Smooth muscle cell of the brain vasculature (primary cell): ENCODE results near the gene FNDC10.
"Not testable (repeated sequence)": the region's sequence is repeated elsewhere in the genome, so short reads cannot be mapped to it uniquely, and the experiment has no call there.

Experiments
- DNase-seq: peaks from one replicate; pipeline ENCODE4 v3.0.0-alpha.2; 2012; ENCODE audit warnings: low read depth, low spot score

Gene FNDC10

GRCh38 chr1:1567891-1568291 lies 32.0 kb downstream of the FNDC10 start:
- no peak for DNase-seq

DNA sequence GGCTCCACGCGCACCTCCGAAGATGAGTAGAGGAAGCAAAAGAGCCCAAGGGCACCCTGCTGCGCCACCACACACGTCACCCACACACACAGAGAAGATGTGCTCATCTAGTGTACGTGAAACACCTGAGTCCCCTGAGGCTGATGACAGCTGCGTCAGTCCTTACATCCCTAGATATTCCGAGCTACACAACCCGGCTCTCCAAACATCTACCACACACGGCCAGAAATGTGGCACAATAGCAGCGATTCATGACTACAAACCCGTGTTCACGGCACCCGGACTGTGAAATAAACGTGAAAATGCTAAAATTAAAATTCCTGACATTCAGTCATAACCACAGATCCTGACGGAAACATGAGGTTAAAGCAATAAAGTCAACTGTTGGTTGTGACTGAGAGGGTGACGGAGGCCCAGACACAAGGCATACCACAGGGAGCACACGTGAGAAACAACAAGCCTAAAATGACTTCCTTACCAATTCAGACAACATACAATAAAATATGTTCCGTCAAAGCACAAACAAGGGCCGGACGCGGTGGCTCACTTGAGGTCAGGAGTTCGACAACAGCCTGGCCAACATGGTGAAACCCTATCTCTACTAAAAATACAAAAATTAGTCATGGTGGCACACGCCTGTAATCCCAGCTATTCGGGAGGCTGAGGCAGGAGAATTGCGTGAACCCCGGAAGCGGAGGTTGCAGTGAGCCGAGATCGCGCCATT lies 32.6 kb downstream of the FNDC10 start:
- DNase-seq: no peak

GRCh38 chr1:1565340-1565739 lies 34.6 kb downstream of the FNDC10 start:
- DNase-seq: no peak

DNA sequence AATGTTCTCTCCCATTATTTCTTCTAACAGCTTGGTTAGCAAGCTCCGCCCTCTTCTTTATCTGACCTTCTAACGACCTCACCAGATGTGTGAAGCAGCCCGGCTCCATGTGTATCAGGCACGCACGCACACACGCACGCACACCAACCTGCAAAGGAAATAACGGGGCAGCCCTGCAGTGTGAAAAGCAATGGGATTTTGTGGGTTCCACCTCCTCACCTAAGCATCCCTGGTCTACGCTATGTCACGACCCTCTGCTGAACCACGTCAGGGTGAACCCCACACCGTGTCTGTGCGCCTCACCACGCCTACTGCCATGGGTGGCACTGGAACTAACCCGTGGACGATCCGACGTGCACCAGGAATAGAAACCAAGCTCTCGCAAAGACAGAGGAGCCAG lies 35.7 kb downstream of the FNDC10 start:
- no peak for DNase-seq

DNA sequence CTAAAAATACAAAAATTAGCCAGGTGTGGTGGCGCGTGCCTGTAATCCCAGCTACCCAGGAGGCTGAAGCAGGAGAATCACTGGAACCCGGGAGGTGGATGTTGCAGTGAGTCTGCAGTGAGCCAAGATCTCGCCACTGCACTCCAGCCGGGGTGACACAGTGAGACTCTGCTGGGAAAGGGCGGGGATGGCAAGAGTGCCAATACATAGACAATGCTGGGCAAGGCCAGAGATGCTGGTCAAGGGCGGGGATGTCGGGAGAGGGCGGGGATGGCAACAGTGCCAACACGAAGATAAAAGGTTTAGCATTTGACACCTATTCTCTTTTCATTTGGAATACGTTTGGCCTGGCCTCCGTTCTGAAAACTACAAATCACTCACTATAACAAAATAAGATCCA lies 36.2 kb downstream of the FNDC10 start:
- DNase-seq: no peak

GRCh38 chr1:1562556-1563195 lies 37.3 kb downstream of the FNDC10 start:
- no peak for DNase-seq

- DNase-seq: no peak
Measured at GRCh38 chr1:1561801-1562470, 38.0 kb downstream of the FNDC10 start.

DNA sequence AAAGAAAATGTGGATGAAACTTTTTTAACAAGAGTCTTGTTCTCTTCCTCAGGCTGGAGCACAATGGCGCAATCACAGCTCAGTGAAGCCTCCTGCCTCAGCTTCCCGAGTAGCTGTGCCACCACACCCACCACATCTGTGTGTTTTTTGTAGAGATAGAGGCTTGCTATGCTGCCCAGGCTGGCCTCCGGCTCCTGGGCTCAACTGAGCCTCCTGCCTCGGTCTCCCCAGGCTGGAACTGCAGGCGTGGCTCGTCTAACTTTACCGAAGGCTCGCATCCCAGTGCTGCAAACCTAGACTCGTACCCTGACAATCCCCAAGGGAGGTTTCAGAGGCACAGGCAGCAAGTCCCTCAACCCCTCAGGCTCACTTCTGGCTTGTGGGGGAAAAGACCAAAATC lies 39.8 kb downstream of the FNDC10 start:
- DNase-seq: no peak

DNA sequence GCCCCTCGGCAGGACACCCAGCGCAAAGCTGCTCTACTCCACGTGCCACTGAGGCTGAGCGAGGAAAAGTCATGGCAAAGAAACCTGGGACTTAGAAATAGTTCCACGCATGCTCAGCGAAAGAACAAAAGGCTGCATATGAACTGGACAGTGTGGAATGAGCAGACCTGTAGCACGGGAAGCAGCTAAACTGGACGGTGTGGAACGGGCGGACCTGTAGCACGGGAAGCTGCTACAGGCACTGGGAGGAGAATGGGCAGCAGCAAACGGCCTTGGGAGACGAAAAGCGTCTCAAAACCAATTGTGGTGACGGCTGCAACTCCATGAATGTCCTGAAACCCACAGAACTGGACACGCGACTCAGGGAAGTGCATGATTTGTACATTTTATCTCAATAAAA lies 40.9 kb downstream of the FNDC10 start:
- no peak for DNase-seq

- no peak for DNase-seq
Measured at GRCh38 chr1:1558591-1558990, 41.3 kb downstream of the FNDC10 start.

DNA sequence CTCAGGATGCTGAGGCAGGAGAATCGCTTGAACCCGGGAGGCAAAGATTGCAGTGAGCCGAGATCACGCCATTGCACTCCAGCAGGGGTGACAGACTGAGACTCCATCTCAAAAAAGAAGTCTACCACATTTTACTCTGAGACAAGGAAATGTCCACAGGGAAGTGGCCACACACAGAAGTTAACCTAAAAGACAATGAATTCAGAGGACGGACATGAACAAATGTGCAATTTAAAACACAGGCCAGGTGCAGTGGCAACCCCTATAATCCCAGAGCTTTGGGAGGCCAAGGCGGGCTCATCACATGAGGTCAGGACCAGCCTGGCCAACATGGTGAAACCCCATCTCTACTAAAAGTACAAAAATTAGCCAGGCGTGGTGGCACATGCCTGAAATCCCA lies 42.2 kb downstream of the FNDC10 start:
- not testable (repeated sequence) for DNase-seq

DNA sequence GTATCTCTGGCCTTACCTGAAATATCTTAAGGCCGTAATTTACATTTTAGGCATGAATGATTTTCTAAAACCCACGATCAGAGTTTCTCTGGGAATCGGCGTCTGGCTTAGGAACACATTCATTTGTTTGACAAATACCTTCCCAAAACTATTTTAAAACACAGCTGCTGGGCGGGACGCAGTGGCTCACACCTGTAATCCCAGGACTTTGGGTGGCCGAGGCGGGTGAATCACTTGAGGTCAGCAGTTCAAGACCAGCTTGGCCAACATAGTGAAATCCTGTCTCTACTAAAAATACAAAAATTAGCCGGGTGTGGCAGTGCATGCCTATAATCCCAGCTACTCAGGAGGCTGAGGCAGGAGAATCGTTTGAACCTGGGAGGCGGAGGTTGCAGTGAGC lies 43.0 kb downstream of the FNDC10 start:
- DNase-seq: not testable (repeated sequence)

- no peak for DNase-seq
Measured at GRCh38 chr1:1556505-1556904, 43.4 kb downstream of the FNDC10 start.

DNA sequence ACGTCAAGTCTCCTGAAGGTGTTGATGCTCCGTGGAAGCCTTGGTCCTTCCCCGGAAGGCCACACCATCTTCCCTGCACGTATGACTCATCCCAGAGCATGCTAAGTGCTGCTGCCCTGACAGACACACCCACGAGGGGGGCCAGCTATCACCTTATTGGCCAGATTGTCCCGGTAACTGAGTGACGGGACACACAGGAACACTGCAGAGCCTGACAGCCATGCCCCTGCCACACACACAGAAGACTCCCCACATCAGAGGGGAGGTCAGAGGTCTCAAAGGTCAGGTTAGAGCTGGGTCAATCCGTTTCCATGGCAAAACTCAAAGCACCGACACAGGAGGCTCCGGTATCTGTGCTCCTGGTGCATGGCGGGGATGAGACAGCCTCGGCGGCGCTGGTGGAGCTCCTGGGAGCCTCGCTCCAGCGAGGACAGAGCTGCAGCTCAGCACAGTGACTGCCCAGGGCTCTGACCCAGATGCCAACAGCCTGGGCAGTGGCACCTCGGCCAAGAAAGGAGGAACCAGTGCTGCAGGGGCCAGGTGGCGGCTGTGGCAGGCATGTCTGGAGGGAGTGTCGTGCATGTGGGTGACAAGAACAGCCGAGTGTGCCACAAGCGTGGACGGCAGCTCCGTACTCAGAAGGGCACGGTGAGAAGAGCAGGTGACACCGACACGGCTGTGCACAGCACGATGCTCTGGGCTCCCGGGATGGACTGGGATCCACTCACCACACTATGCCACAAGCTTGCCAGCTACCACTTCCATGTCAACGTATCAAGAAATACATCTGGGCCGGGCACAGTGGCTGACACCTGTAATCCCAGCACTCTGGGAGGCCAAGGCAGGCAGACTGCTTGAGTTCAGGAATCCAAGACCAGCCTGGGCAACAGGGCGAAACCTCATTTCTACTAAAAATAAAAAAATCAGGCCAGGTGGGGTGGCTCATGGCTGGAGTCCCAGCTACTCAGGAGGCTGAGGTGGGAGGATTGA lies 44.7 kb downstream of the FNDC10 start:
- DNase-seq: no peak

- DNase-seq: no peak
Measured at GRCh38 chr1:1554550-1554925, 45.4 kb downstream of the FNDC10 start.

DNA sequence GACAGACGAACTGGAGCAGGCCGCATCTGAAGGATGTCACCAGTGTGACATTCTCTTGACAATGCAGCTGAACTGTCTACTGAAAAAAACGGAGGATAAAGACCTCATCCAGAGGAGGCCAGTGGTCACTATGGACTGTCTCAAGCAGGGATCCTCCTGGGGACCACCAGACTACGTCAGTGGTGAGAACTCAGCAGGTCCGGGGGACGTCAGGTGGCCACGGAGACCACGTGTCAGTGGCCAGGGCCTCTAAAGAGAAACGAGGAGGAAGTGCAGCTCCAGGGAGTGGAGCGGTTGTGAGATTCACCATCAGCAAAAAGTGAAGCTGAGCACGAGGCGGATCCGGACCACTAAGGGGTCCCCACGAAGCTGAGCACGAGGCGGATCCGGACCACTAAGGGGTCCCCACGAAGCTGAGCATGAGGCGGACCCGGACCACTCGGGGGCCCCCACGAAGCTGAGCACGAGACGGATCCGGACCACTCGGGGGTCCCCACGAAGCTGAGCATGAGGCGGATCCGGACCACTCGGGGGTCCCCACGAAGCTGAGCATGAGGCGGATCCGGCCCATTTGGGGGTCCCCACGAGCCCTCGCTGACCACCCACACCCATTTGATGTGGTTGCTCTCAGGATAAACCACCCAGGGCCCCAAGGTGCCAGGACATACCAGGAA lies 46.0 kb downstream of the FNDC10 start:
- no peak for DNase-seq

DNA sequence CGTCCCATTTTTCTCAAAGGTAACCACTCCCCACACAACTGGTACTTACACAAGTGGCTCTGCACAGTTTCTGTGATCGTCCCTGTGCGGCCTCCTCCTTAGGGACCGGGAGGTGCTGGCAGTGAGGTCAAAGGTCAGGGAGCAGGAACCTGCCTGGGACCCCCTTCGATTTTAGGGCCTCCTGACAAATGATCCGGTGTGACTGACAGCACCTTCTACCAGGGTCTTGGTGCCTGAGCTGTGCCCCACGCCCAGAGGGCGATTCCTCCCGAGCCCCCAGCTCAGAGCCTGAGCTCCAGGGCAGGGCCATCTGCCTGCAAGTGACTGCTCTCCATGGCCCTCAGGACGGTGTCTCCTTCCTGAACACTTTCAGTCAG lies 47.7 kb downstream of the FNDC10 start:
- no peak for DNase-seq

DNA sequence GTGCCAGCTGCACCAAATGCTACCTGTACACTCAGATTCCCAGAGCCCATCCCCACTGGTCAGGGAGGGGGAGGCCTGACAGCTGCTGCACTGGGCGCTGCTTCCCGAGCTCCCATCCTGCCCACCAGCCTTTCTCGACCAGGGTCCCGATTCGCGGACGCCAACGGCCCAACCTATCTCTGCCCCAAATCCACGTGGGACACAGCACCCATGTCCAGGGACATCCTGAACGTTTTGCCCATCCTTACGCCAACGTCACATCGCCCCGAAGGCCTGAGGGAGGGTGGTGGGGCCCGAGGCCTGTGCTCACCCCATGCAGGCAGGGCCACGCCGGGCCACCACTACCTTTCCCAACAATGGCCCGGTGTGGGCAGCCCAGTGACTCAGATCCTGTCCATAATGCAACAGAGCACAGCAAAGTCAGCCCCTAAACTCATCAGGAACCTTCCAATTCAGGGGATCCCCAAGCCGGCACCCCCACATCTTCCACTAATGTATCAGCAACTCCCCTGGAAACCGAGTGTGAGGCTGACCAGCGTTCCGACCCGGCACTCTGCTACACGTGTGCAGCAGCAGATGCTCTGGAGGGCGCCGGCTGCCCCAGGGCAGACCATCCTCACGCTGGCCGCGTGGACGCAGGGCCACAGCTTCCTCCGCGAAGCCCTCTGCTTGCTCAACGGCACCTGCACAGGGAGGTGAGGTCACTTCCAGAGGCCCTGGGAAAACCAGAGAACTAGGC lies 48.2 kb downstream of the FNDC10 start:
- DNase-seq: no peak

GRCh38 chr1:1550591-1551432 lies 49.1 kb downstream of the FNDC10 start:
- DNase-seq: peak; percentile 54

GRCh38 chr1:1550087-1550486 lies 49.8 kb downstream of the FNDC10 start:
- no peak for DNase-seq
